HepG2 (cell line): ENCODE results near the gene DNAJC8. TPM values are rescaled to one million over a fixed set of nuclear protein-coding genes. Genes with fewer than 3 reads are reported as not detected.

Experiments used
- ATAC-seq: fragments of 200-7000 bp; cut with Tn5 transposase; 3 replicates; pipeline ENCODE4 v1.9.1; 2020; ENCODE audit warnings: mild to moderate bottlenecking, moderate library complexity
- BruUV-seq: library from RNA; stranded (reverse); fragments of 400-500 nt; replicated peaks from 2 replicates; lab custom pipeline; 2021; lab: Mats Ljungman, UMichigan
- CTCF ChIA-PET: fragments of 300-600 bp; formaldehyde crosslinking; extraction: SDS; loops from one replicate; lab custom pipeline; 2021; ENCODE audit warnings: low total read pairs, inconsistent platforms, low intra/inter-chr PET ratio; lab: Yijun Ruan, JAX
- POLR2A ChIA-PET: fragments of 350-600 bp; sonication (Branson Sonifier 250); formaldehyde crosslinking; loops from one replicate; lab custom pipeline; 2020; ENCODE audit warnings: antibody characterized with exemption, inconsistent platforms; lab: Yijun Ruan, JAX
- DNase-seq: peaks from one replicate; pipeline ENCODE4 v3.0.0-alpha.2; 2015; ENCODE audit warnings: low spot score
- FAIRE-seq: peaks from 3 replicates; lab custom pipeline; 2011; peaks lifted over from hg19 to GRCh38; lab: Jason Lieb, UNC
- H2AFZ ChIP-seq: one replicate; pipeline ENCODE4 v1.6.1; 2011; ENCODE audit warnings: low read length, inconsistent platforms
- H3K27ac ChIP-seq: fragments of 300-600 bp; 3 replicates; pipeline ENCODE4 v1.8.0; 2011; ENCODE audit warnings: mixed run types, mild to moderate bottlenecking, mixed read lengths, low read length, inconsistent platforms; ENCODE audit not compliant: insufficient read depth; ENCODE audit errors: extremely low read length
- H3K27me3 ChIP-seq, 2 experiments: fragments of 200-600 bp in 1 of 2; 2 replicates in 1 of 2; 3 replicates in 1 of 2; pipeline versions ENCODE4 v1.6.0 to v1.8.0; 2011; ENCODE audit warnings: low read length in 2 of 2, mild to moderate bottlenecking in 2 of 2, moderate library complexity in 2 of 2, inconsistent platforms in 1 of 2; ENCODE audit not compliant: insufficient read depth in 2 of 2, control insufficient read depth in 1 of 2
- H3K36me3 ChIP-seq, 2 experiments: fragments of 200-600 bp in 1 of 2; replicated peaks in 1 of 2; 2 replicates in 1 of 2; 3 replicates in 1 of 2; pipeline versions ENCODE4 v1.5.1 to v1.8.0; 2011; ENCODE audit warnings: low read length in 2 of 2, inconsistent platforms in 1 of 2; ENCODE audit not compliant: insufficient read depth in 2 of 2, control insufficient read depth in 1 of 2
- H3K4me1 ChIP-seq: 2 replicates; pipeline ENCODE4 v1.5.1; 2012; ENCODE audit warnings: low read length, inconsistent platforms; ENCODE audit not compliant: insufficient read depth
- H3K4me2 ChIP-seq: 2 replicates; pipeline ENCODE4 v1.6.0; 2011; ENCODE audit warnings: low read depth, low read length, inconsistent platforms
- H3K4me3 ChIP-seq, 3 experiments: fragments of 200-600 bp in 1 of 3; sonication (generic), shearing (Covaris generic) in 1 of 3; replicated peaks in 1 of 3; 2 replicates each; pipeline ENCODE4 v1.5.1; 2011 to 2016; ENCODE audit warnings: low read length in 3 of 3, inconsistent platforms in 2 of 3, low read depth in 2 of 3, mild to moderate bottlenecking in 2 of 3, control low read depth in 1 of 3, mixed read lengths in 1 of 3; ENCODE audit not compliant: insufficient read depth in 1 of 3
- H3K79me2 ChIP-seq: one replicate; pipeline ENCODE4 v1.6.1; 2011; ENCODE audit warnings: low read length, inconsistent platforms; ENCODE audit not compliant: insufficient read depth
- H3K9ac ChIP-seq: 2 replicates; pipeline ENCODE4 v1.6.0; 2011; ENCODE audit warnings: mild to moderate bottlenecking, low read depth, low read length, inconsistent platforms; ENCODE audit not compliant: insufficient read depth
- H3K9me3 ChIP-seq: 2 replicates; pipeline ENCODE4 v1.5.1; 2012; ENCODE audit warnings: mild to moderate bottlenecking, low read length
- H4K20me1 ChIP-seq: 2 replicates; pipeline ENCODE4 v1.6.0; 2011; ENCODE audit warnings: inconsistent platforms, mild to moderate bottlenecking, low read length, moderate library complexity; ENCODE audit not compliant: insufficient read depth
- ATF1 ChIP-seq: IDR thresholded peaks from 2 replicates; pipeline ENCODE4 v1.6.1; 2016; ENCODE audit warnings: mild to moderate bottlenecking, control low read depth
- ATM ChIP-seq: fragments of 450-650 bp; IDR thresholded peaks from 2 replicates; pipeline ENCODE4 v1.7.1; 2017; ENCODE audit warnings: mild to moderate bottlenecking, borderline replicate concordance
- E2F2 ChIP-seq: sonication (generic); formaldehyde crosslinking; IDR thresholded peaks from 2 replicates; pipeline ENCODE4 v1.4.0; 2020; ENCODE audit warnings: missing genetic modification reagents, borderline replicate concordance
- E2F5 ChIP-seq: sonication (generic); formaldehyde crosslinking; conservative IDR thresholded peaks from 2 replicates; pipeline ENCODE4 v1.4.0; 2020; ENCODE audit warnings: missing genetic modification reagents
- FOXP1 ChIP-seq, 2 experiments: fragments of 450-650 bp in 1 of 2; IDR thresholded peaks; 2 replicates each; pipeline ENCODE4 v1.6.1; 2017 to 2018; ENCODE audit warnings: antibody characterized with exemption in 1 of 2
- GATAD1 ChIP-seq: IDR thresholded peaks from 2 replicates; pipeline ENCODE4 v1.6.1; 2016; ENCODE audit warnings: missing genetic modification reagents, missing compliant biosample characterization
- RFX1 ChIP-seq: fragments of 450-650 bp; IDR thresholded peaks from 2 replicates; pipeline ENCODE4 v1.6.1; 2017
- SAP130 ChIP-seq: IDR thresholded peaks from 2 replicates; pipeline ENCODE4 v1.6.1; 2016; ENCODE audit warnings: low read depth
- SOX5 ChIP-seq: IDR thresholded peaks from 2 replicates; pipeline ENCODE4 v1.6.1; 2016; ENCODE audit warnings: borderline replicate concordance
- TOPORS ChIP-seq: sonication (generic); formaldehyde crosslinking; IDR thresholded peaks from 2 replicates; pipeline ENCODE4 v1.8.0; 2023; ENCODE audit warnings: mild to moderate bottlenecking, missing genetic modification reagents
- ZNF441 ChIP-seq: sonication (generic); formaldehyde crosslinking; IDR thresholded peaks from 2 replicates; pipeline ENCODE4 v1.7.0; 2021; ENCODE audit warnings: missing genetic modification reagents, borderline replicate concordance
- ZNF570 ChIP-seq: sonication (generic); formaldehyde crosslinking; IDR thresholded peaks from 2 replicates; pipeline ENCODE4 v1.4.0; 2020; ENCODE audit warnings: mild to moderate bottlenecking, missing genetic modification reagents, borderline replicate concordance
- ZNF652 ChIP-seq: IDR thresholded peaks from 2 replicates; pipeline ENCODE4 v1.6.1; 2016; ENCODE audit warnings: low read depth, borderline replicate concordance
- ZNF792 ChIP-seq: IDR thresholded peaks from 2 replicates; pipeline ENCODE4 v1.6.1; 2016
- WGBS: methylation state at CpG from one replicate; pipeline ENCODE4 v1.1.6; 2017; ENCODE audit warnings: low lambda C conversion rate; 5-methylcytosine and 5-hydroxymethylcytosine counted together
- in situ Hi-C: cut with HindIII; loops from 2 replicates; pipeline ENCODE4 v1.10.0; 2017; ENCODE audit warnings: low pct_unique_long_range_greater_than_20kb; ENCODE audit not compliant: extremely low pct_ligation_motif_present
- intact Hi-C: fragments of 100-400 bp; cut with micrococcal nuclease; formaldehyde crosslinking; loops from one replicate; pipeline ENCODE4 v1.10.0; 2022; ENCODE audit not compliant: unreplicated experiment
- polyA plus RNA-seq, 8 experiments: library from polyadenylated mRNA; depleted of rRNA in 3 of 8; stranded (reverse) in 7 of 8; unstranded in 1 of 8; fragments of >200 nt; fragmentation: Illumina TruSeq in 4 of 8; extraction: Trizol in 4 of 8; gene quantifications; 2 replicates each; pipeline versions ENCODE4 v1.2.1 to v1.2.3, GENCODE V29; 2011 to 2016; ENCODE audit warnings: low read depth in 4 of 8, missing spikeins in 1 of 8, mixed read lengths in 1 of 8; ENCODE audit not compliant: insufficient read depth in 1 of 8
- total RNA-seq, 5 experiments: library from RNA; depleted of rRNA; stranded (reverse); fragments of >200 nt; fragmentation: Illumina TruSeq; extraction: Trizol; gene quantifications; 2 replicates each; pipeline ENCODE4 v1.2.3, GENCODE V29; 2016; ENCODE audit warnings: low read depth in 1 of 5
- TF ChIP-seq, protein P1 (sequence below): sonication (generic); formaldehyde crosslinking; conservative IDR thresholded peaks from 2 replicates; pipeline ENCODE4 v1.4.0; 2020; ENCODE audit warnings: missing genetic modification reagents
- TF ChIP-seq, protein P2 (sequence below): sonication (generic); formaldehyde crosslinking; conservative IDR thresholded peaks from 2 replicates; pipeline ENCODE4 v1.4.0; 2020; ENCODE audit warnings: mild to moderate bottlenecking, missing genetic modification reagents, moderate library complexity

DNAJC8 gene
- total and polyA plus RNA-seq, 2 of the 13 experiments (the other 11 are each of a cell fraction or from before 2014, with no cell fraction given) = 54.5 to 126 TPM

- TF ChIP-seq, protein P1, sequence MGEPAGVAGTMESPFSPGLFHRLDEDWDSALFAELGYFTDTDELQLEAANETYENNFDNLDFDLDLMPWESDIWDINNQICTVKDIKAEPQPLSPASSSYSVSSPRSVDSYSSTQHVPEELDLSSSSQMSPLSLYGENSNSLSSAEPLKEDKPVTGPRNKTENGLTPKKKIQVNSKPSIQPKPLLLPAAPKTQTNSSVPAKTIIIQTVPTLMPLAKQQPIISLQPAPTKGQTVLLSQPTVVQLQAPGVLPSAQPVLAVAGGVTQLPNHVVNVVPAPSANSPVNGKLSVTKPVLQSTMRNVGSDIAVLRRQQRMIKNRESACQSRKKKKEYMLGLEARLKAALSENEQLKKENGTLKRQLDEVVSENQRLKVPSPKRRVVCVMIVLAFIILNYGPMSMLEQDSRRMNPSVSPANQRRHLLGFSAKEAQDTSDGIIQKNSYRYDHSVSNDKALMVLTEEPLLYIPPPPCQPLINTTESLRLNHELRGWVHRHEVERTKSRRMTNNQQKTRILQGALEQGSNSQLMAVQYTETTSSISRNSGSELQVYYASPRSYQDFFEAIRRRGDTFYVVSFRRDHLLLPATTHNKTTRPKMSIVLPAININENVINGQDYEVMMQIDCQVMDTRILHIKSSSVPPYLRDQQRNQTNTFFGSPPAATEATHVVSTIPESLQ (CRISPR knock-in tag) = no peak
- TF ChIP-seq ZNF441 (CRISPR knock-in tag) = no peak
- no peak for TF ChIP-seq ATM
- no peak for TF ChIP-seq E2F2
- TF ChIP-seq GATAD1 (CRISPR knock-in tag) = no peak
- TF ChIP-seq E2F5 = no peak
- no peak for TF ChIP-seq ZNF570
- TF ChIP-seq TOPORS (CRISPR knock-in tag) = no peak
Observed at GRCh38 chr1:28272215-28272852, 39.5 kb upstream of the DNAJC8 start (continued).

DNA sequence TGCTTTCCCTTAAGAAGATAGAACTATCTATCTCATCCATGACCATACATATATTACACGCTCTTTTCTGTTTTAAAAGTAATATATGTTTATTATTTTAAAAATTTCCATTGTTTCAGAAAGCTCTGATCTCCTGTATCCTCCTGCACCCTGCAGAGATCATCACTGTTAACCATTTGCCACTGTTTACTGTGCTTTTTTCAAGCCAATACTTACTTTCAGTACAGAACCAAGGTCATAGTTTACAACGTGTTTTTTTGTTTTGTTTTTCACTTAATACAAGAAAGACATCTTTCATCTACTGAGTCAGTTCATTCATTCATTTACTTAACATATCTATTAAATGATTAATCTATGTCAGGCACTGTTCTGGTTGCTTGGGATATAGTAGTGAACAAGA is 36.7 kb upstream of the DNAJC8 start:
- ChIA-PET CTCF (no interaction called here), POLR2A (interaction anchor here (1.8 kb wide), 1 partner anchor 9 kb away, joined by 9 read pairs; the partner anchor contains the start of gene SESN2)
- H3K27me3 ChIP-seq = no peaks in the 10 kb centered on the region
- in situ Hi-C loops = no loop called here
- peak; percentile 50; the same call in 1 of the 2 replicates for TF ChIP-seq SOX5 (CRISPR knock-in tag)
- 0 out of 2 replicates have a peak, but pooled peaks have one; percentile 28 for TF ChIP-seq SAP130 (CRISPR knock-in tag)
- TF ChIP-seq ZNF792 (CRISPR knock-in tag) = no peak
- TF ChIP-seq ZNF652 (CRISPR knock-in tag) = peak; percentile 51; the same call in 1 of the 2 replicates
- TF ChIP-seq FOXP1 (IDR thresholded peaks at IDR 0.05) = no peak
- peak; percentile 57; the same call in 1 of the 2 replicates for TF ChIP-seq FOXP1 (CRISPR knock-in tag; IDR thresholded peaks at IDR 0.05)
- peak; percentile 18; the same call in 1 of the 2 replicates for TF ChIP-seq ATF1 (CRISPR knock-in tag)
- TF ChIP-seq, protein P2, sequence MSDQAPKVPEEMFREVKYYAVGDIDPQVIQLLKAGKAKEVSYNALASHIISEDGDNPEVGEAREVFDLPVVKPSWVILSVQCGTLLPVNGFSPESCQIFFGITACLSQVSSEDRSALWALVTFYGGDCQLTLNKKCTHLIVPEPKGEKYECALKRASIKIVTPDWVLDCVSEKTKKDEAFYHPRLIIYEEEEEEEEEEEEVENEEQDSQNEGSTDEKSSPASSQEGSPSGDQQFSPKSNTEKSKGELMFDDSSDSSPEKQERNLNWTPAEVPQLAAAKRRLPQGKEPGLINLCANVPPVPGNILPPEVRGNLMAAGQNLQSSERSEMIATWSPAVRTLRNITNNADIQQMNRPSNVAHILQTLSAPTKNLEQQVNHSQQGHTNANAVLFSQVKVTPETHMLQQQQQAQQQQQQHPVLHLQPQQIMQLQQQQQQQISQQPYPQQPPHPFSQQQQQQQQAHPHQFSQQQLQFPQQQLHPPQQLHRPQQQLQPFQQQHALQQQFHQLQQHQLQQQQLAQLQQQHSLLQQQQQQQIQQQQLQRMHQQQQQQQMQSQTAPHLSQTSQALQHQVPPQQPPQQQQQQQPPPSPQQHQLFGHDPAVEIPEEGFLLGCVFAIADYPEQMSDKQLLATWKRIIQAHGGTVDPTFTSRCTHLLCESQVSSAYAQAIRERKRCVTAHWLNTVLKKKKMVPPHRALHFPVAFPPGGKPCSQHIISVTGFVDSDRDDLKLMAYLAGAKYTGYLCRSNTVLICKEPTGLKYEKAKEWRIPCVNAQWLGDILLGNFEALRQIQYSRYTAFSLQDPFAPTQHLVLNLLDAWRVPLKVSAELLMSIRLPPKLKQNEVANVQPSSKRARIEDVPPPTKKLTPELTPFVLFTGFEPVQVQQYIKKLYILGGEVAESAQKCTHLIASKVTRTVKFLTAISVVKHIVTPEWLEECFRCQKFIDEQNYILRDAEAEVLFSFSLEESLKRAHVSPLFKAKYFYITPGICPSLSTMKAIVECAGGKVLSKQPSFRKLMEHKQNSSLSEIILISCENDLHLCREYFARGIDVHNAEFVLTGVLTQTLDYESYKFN (CRISPR knock-in tag) = peak; percentile 56
- no peak for TF ChIP-seq RFX1
- no peak overlapping the region; the same call in 1 of the 2 replicates for H3K4me2 ChIP-seq
- intact Hi-C loops = loop anchor here (10.0 kb wide), 1 partner anchor 55 kb away; the partner anchor contains the start of gene MED18
- DNase-seq (no peak), ATAC-seq (peak; percentile 58; the same call in 2 of the 3 replicates), FAIRE-seq (peak; percentile 37)
- no peak overlapping the region for H3K4me3 ChIP-seq
- peaks cover 48% of the 10 kb centered on the region for H3K79me2 ChIP-seq
- H3K9me3 ChIP-seq = no peaks in the 10 kb centered on the region
- no TSS peak for BruUV-seq
- H3K9ac ChIP-seq = no peak overlapping the region
- 41% methylated on average over 2 of the region's 2 CpGs for WGBS
- peaks cover 56% of the 10 kb centered on the region for H3K4me1 ChIP-seq
- H3K36me3 ChIP-seq = peaks cover 24 to 46% of the 10 kb centered on the region in 2 experiments
- H4K20me1 ChIP-seq = peaks cover 35% of the 10 kb centered on the region
- peak overlapping the region; percentile 42 for H3K27ac ChIP-seq
- no peak overlapping the region for H2AFZ ChIP-seq
